HCT116 (cell line): ENCODE data around the gene KRTAP5-5.

Experiments
- ATF3 ChIP-seq: IDR thresholded peaks from 2 replicates; pipeline ENCODE4 v1.6.1; 2012
- CBX3 ChIP-seq: IDR thresholded peaks from 2 replicates; pipeline ENCODE4 v1.6.1; 2012; ENCODE audit warnings: low read depth
- CEBPB ChIP-seq: IDR thresholded peaks from 2 replicates; pipeline ENCODE4 v1.6.1; 2012; ENCODE audit warnings: low read depth
- CTCF ChIP-seq, 3 experiments: fragments of 200-600 bp in 1 of 3; sonication (generic) in 1 of 3; IDR thresholded peaks in 2 of 3; conservative IDR thresholded peaks in 1 of 3; 2 replicates each; pipeline ENCODE4 v1.5.1; 2012 to 2017; ENCODE audit warnings: low read depth in 2 of 3, low read length in 2 of 3, antibody characterized with exemption in 1 of 3, borderline replicate concordance in 1 of 3, control low read depth in 1 of 3, mild to moderate bottlenecking in 1 of 3, mixed read lengths in 1 of 3, mixed run types in 1 of 3, moderate library complexity in 1 of 3; ENCODE audit not compliant: insufficient read depth in 1 of 3
- EZH2 ChIP-seq: fragments of 200-600 bp; sonication (generic); IDR thresholded peaks from 2 replicates; pipeline ENCODE4 v1.6.1; 2017; ENCODE audit warnings: antibody characterized with exemption, mixed run types
- EZH2phosphoT487 ChIP-seq: fragments of 200-600 bp; IDR thresholded peaks from 2 replicates; pipeline ENCODE4 v1.6.1; 2018; ENCODE audit warnings: antibody characterized with exemption, borderline replicate concordance
- MAX ChIP-seq: IDR thresholded peaks from 2 replicates; pipeline ENCODE4 v1.6.1; 2012
- POLR2A ChIP-seq: IDR thresholded peaks from 2 replicates; pipeline ENCODE4 v1.7.0; 2011; ENCODE audit warnings: borderline replicate concordance; ENCODE audit not compliant: insufficient read depth, insufficient read length; ENCODE audit errors: extremely low read depth
- POLR2AphosphoS5 ChIP-seq: IDR thresholded peaks from 2 replicates; pipeline ENCODE4 v1.6.1; 2011; ENCODE audit warnings: mild to moderate bottlenecking, low read depth, low read length, moderate library complexity
- REST ChIP-seq: IDR thresholded peaks from 2 replicates; pipeline ENCODE4 v1.6.1; 2012; ENCODE audit warnings: low read depth
- TCF7L2 ChIP-seq: IDR thresholded peaks from 2 replicates; pipeline ENCODE4 v1.7.0; 2011; ENCODE audit warnings: borderline replicate concordance, inconsistent platforms; ENCODE audit not compliant: insufficient read depth, insufficient read length; ENCODE audit errors: extremely low read depth
- ZFX ChIP-seq: fragments of 450-650 bp; IDR thresholded peaks from 2 replicates; pipeline ENCODE4 v1.6.1; 2017
- ZNF274 ChIP-seq: fragments of 200-500 bp; sonication (Bioruptor generic); IDR thresholded peaks from 2 replicates; pipeline ENCODE4 v1.6.1; 2014; ENCODE audit warnings: mild to moderate bottlenecking, low read depth, low read length, inconsistent platforms

- TF ChIP-seq TCF7L2, result no peak
- TF ChIP-seq POLR2A, result no peak
- TF ChIP-seq REST, result no peak
- TF ChIP-seq CTCF (IDR thresholded peaks at IDR 0.05 in 2 of 3, conservative IDR thresholded peaks at IDR 0.05 in 1 of 3; ENCODE audit: borderline replicate concordance in 1 of 3, insufficient read depth in 1 of 3, low read depth in 2 of 3, low read length in 2 of 3), result no peak
- no peak for TF ChIP-seq POLR2AphosphoS5
- TF ChIP-seq MAX, result no peak
- no peak for TF ChIP-seq EZH2
- no peak for TF ChIP-seq CBX3
- no peak for TF ChIP-seq ZFX
- no peak for TF ChIP-seq EZH2phosphoT487
- TF ChIP-seq ATF3, result no peak
- no peak for TF ChIP-seq ZNF274
- TF ChIP-seq CEBPB, result no peak
Observed at GRCh38 chr11:1673446-1674172, 44.0 kb downstream of the KRTAP5-5 start.
